ENCODE results near the gene CTRL.
A peak's percentile ranks its signal among the peaks of the same experiment; 100 is the strongest.
"Not testable (repeated sequence)": the region's sequence is repeated elsewhere in the genome, so short reads cannot be mapped to it uniquely, and the experiment has no call there.

GRCh38 chr16:67937713-67938112, 6.1 kb upstream of the CTRL start:
- not testable (repeated sequence) for TF ChIP-seq FOXK2 (IDR thresholded peaks at IDR 0.05); FOXA1 (IDR thresholded peaks at IDR 0.05); ELF4 (IDR thresholded peaks at IDR 0.05); FOXM1 (IDR thresholded peaks at IDR 0.05; ENCODE audit: borderline replicate concordance); HDGF (IDR thresholded peaks at IDR 0.05; ENCODE audit: borderline replicate concordance); L3MBTL2 (conservative IDR thresholded peaks at IDR 0.05); SUZ12 (IDR thresholded peaks at IDR 0.05); BHLHE40 (IDR thresholded peaks at IDR 0.05; ENCODE audit: borderline replicate concordance); SP1 (IDR thresholded peaks at IDR 0.05); LEF1 (IDR thresholded peaks at IDR 0.05; ENCODE audit: borderline replicate concordance)
- TF ChIP-seq ZNF384 (IDR thresholded peaks at IDR 0.05), result peak; percentile 54

Measured in HEK293T (cell line).